GM04504 (cell line): ENCODE results near the gene PHTF1.
"Not testable (repeated sequence)": the region's sequence is repeated elsewhere in the genome, so short reads cannot be mapped to it uniquely, and the experiment has no call there.

Source experiments
- DNase-seq: peaks from one replicate; pipeline ENCODE4 v3.0.0-alpha.2; 2012; ENCODE audit warnings: low read depth

The PHTF1 gene

GRCh38 chr1:113718621-113719020, 40.7 kb downstream of the PHTF1 start:
- not testable (repeated sequence) for DNase-seq

DNA sequence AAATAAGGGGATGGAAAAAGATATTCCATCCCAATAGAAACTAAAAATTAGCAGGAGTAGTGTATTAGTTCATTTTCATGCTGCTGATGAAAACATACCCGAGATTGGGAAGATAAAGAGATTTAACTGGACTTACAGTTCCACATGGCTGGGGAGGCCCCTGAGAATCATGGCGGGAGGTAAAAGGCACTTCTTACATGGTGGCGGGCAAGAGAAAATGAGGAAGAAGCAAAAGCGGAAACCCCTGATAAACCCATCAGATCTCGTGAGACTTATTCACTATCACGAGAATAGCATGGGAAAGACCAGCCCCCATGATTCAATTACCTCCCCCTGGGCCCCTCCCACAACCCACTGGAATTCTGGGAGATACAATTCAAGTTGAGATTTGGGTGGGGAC, 41.8 kb downstream of the PHTF1 start:
- not testable (repeated sequence) for DNase-seq

DNA sequence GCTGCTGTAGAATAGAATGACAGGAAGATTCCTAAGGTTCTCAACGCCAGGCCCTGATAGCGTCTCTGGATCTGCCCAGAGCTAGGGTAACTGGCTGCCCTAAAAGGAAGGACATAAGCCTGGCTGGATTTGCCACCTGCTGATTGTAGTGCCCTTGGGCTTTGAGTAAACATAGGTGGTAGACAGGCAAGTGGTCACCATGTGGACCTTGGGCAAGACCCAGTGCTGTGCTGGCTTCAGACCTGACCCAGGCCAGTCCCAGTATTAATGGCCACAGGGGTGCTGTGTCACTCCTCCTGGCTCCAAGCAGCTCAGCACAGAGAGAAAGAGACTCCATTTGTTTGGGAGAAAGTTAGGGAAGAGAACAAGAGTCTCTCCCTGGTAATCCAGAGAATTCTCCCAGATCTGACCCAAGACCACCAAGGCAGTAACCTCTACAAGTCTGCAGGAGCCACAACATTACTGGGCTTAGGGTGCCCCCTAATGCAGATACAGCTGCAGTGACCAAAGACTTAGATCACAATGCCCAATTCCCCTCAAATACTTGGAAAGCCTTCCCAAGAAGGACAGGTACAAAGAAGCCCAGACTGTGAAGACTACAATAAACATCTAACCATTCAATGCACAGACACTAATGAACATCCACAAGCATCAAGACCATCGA, 44.5 kb downstream of the PHTF1 start:
- DNase-seq = no peak

DNA sequence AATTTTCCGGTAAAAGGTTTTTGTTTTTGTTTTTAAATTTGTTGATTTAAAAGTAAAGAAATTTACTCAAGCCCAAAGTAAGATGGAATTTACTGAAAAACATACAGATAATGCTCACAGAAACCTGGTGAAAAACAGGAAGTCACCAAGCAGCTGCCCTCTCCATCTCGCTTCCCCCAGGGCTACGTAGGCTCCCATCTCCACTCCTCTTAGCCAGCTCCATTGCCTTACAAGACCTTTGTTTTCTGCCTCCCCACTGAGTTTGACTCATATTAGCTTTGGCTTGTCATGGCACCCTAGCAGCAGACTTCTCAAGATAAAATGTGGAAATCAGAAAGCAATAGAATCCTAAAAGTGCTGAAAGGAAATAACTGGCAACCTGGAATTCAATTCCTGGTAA, 57.9 kb downstream of the PHTF1 start:
- DNase-seq = no peak

- DNase-seq = no peak
These were observed 64.4 kb downstream of the PHTF1 start for GRCh38 chr1:113694910-113695309.

DNA sequence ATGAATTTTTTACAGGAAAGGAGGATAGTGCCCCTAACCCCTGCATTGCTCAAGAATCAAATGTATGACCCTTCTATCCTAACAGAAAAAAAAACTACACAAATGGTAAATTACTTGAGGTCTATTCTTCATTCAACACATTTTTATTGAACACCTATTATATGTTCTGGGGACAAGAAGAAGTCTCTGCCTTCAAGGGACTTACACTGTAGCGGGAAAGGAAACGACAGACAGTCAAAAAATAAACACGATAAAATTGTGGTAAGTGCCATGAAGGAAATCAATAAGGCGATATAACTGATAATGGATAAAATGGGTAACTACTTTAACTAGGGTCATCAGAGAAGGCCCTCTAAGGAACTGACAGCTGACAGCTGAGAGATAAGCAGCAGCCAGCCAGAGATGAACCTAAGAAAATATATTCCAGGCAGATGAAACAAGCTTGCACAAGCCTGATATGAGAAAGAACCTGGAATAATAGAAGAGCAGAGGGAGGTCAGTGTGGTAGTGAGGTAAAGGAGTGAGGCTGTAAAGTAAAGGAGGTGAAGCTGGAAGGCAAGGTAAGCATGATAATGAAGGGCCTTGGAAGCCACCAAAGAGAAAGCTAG, 66.4 kb downstream of the PHTF1 start:
- DNase-seq = no peak

DNA sequence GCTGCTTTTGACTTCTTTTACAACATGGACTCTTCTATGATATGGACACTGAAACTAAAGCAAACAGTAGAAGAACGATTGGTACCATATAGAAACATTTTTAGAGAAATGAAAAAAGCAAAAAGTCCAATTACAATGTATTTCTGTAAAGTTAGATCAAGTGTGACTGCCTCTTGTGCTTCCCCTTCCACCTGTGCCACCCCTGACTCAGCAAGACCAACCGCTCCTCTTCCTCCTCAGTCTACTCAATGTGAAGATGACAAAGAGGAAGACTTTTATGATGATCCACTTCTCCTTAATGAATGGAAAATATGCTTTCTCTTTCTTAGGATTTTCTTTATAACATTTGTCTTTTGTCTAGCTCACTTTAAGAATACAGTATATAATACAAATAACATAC, 66.9 kb downstream of the PHTF1 start:
- no peak for DNase-seq

- no peak for DNase-seq
These were observed 68.1 kb downstream of the PHTF1 start for GRCh38 chr1:113691184-113691583.

- no peak for DNase-seq
These were observed 72.2 kb downstream of the PHTF1 start for GRCh38 chr1:113686891-113687618.

DNA sequence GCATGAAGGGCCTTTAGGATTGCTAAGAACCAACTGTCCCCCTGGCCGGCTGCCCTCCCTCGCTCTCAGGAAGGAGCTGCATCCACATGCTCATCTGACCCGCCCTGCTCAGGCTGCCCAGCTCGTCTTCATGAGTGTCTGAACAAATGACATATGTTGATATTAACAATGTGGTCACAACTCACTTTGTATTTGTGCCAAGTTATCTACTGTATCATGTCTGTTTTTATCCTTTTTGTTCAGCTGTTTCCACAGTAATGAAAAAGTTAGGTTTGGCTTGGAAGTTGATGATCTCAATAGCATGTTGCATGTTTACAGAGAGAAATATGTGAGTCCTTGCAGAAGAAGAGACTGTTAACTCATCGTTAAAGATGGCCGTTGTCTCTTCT, 75.1 kb downstream of the PHTF1 start:
- DNase-seq = peak; percentile 21

DNA sequence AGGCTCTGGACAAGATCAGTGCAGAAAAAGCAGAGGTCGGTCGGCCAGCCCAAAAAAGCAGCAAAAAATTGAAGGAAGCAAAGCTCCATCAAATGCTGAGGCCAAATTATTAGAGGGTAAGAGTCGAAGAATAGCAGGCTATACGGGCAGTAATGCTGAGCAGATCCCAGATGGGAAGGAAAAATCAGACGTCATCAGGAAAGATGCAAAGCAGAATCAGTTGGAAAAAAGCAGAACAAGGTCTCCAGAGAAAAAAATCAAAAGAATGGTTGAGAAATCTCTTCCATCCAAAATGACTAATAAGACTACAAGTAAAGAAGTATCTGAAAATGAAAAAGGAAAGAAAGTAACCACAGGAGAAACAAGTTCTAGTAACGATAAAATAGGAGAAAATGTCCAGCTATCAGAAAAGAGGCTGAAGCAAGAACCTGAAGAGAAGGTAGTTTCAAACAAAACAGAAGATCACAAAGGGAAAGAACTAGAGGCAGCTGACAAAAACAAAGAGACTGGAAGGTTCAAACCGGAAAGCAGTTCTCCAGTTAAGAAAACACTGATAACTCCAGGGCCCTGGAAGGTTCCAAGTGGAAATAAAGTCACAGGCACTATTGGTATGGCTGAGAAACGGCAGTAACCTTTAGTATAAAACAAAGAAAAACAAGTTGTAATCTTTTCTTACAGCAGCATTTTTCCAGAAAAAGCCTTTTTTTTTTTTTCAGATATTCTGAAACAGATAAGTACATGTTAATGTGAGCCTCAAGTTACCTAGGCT, 75.7 kb downstream of the PHTF1 start:
- no peak for DNase-seq

- no peak for DNase-seq
These were observed 77.5 kb downstream of the PHTF1 start for GRCh38 chr1:113681596-113682337.

GRCh38 chr1:113678159-113678469, 81.2 kb downstream of the PHTF1 start:
- no peak for DNase-seq

DNA sequence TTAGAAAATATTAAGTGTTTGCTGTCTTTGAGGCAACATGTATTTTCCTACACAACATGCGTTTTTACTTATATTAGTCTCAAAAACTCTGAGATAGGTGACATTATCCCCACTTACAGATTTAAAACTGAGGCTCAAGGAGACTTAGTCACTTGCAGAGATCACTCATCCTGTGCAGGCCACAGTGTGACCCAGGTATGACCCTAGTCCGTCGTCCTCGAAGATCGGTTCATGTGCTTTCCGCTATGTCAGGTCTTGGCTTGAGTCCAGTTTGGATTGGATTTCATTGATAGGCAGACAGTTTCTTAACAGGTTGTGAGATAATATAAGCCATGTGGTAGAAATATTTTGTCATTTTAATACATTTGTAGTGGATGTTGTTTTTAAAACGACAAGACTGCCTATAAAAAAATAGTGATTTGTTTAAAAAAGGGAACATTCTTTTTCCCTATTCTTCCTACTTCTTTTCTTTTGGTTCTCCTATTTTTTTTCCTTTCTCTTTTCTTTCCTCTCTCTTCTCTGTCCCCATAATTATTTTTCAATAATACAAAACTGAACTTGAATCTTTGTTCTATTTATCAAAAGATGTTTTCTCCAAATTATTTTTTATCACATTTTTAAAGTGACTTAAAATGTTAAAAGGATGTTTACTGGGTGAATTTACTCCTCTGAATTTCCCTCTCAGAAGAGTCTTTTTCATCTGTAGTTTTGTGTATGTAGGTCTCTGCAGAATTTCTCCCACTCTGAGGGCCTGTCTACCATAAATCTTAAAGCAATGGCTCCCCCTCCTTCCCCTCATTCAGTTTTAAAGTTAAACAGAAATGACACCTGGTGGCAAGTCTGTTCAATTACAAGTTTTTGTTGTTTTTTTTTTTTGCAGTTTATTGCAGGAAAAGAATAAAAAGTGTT, 81.8 kb downstream of the PHTF1 start:
- no peak for DNase-seq

- DNase-seq = no peak
These were observed 82.8 kb downstream of the PHTF1 start for GRCh38 chr1:113676524-113676923.

- DNase-seq = no peak
These were observed 84.0 kb downstream of the PHTF1 start for GRCh38 chr1:113675302-113675701.

DNA sequence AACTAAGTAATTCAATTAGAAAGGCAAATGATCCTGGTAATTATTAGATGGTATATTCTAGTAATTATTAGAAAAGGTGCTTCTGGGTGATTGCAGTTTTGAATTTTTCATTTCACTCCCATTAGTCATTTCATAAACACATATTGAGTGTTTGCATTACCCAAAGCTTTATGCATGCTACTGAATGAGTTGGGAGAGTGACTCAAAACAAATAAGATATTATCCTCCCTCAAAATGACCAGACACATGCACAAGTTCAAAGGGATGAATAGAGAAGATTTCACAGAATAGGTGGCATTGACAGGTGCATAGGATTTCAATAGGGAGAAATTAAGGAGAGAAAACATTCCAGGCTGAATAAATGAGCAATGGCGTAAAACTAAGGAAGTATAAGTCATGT, 84.7 kb downstream of the PHTF1 start:
- no peak for DNase-seq

DNA sequence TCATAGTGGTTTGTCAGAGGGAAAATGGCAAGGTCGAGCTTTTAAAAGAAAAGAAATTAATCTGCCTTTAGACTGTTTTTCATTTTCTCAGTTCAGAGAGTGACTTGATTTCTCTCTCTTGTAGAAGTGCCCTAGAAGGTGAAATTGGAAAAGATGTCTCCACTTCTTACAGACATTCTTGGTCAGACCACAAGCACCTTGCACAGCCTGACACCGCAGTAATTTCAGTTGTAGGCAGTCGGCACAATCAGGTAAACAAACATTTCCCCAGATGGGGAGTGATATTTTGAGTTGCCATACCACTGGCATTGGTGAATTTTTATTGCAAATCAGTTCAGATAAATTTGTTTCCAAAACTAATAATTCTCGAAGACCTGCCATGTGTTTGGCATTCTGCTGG, 86.8 kb downstream of the PHTF1 start:
- no peak for DNase-seq

- DNase-seq = no peak
These were observed 88.6 kb downstream of the PHTF1 start for GRCh38 chr1:113670650-113671049.

DNA sequence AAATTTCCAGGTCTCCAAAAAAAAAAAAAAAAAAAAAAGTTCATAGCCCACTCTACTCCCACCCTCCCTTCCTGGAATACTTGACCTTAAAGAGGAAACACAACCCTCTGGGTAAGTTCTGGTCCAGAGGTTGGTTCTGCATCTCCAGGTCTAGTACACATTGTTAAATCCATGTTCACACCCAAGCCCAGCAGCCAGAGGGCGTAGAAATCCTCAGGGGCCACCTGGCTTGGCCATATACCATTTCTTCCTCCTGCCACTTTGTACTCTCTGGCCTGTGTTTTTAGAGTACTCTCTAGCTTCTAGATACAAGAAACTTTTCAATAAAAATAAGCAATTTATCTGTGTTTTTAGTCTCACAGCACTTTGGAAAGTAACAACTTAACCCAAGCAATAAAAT, 89.3 kb downstream of the PHTF1 start:
- no peak for DNase-seq

DNA sequence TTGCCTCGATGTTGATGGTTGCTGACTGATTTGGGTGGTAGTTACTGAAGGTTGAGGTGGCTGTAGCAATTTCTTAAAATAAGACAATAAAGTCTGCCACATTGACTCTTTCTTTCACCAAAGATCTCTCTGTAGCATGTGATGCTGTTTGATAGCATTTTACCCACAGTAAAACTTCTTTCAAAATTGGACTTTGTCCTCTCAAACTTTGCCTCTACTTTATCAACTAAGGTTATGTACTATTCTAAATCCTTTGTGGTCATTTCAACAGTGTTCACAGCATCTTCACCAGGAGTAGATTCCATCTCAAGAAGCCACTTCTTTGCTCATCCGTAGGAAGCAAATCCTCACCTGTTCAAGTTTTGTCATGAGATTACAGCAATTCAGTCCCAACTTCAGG, 93.2 kb downstream of the PHTF1 start:
- DNase-seq = no peak
